Activated naive CD8-positive, alpha-beta T cell treated with anti-CD3 and anti-CD28 coated beads, Interleukin-2, amount 50 U/mL, for 16 hours (primary cell): ENCODE data around the gene CACNA2D1.

ENCODE experiments used
- DNase-seq: peaks from one replicate; pipeline ENCODE4 v3.0.0-alpha.2; 2020; ENCODE audit warnings: low read depth, low spot score

The CACNA2D1 gene

DNA sequence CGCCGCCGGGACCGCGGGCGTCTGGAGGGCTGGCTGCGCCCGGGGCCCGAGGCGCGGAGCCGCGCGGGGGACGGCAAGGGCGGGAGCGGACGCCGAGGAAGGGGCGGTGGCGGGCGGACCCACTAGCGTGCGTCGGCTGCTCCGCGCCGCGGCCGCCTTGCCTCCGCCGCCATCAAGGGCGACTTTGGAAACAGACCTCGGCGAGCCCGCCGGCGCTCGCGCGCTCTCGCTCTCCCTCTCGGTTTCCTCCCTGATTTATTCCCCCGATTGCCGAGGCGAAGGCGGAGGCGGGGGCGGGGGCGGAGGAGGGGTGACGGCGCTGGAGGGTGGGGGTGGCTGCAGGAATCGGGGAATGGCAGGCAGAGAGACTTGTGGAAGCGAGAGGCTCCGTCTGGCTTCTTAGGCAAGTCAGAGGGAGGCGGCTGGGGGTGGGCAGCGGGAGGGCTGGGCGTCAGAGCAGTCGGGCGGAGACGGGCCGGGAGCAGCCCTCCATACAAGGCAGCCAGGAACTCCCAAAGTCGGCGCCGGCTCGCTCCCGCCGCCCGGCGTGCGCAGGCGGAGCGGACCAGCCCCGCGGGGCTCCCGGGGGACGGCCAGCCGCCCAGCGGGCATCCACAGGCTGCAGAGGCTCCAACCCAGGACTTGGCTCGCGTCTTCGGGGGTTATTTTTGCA lies at the start of gene CACNA2D1:
Gene CACNA2D1, minus strand, starts transcription at position 231 of the 673 bp plus-strand sequence.
- DNase-seq = no peak

DNA sequence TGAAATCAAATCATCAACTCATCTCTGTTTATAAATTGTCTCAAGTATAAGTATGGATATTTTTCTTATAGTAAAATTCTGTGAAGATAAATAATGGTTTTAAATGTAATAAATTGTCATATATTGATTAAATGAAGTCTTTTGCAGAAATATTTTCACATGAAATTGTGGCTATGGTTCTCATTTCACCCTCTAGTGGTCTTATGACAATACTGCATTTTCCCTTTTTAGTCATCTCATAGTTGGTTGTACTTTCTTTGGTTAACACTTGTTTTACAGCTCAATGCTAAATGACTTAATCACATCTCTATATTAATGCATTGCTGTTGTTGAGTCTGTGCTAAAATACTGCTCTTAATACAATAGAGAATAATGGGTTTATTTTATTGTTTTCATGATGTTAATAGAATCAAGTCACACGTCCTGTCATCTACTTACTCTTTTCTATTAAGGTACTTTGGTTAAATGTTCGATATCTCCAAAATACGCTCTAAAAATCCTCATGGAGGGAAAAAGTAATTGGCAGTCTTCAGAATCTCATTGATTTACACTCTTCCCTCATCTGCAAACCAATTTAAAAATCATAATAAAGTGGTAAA lies 38.0 kb upstream of the CACNA2D1 start:
- DNase-seq = no peak

DNA sequence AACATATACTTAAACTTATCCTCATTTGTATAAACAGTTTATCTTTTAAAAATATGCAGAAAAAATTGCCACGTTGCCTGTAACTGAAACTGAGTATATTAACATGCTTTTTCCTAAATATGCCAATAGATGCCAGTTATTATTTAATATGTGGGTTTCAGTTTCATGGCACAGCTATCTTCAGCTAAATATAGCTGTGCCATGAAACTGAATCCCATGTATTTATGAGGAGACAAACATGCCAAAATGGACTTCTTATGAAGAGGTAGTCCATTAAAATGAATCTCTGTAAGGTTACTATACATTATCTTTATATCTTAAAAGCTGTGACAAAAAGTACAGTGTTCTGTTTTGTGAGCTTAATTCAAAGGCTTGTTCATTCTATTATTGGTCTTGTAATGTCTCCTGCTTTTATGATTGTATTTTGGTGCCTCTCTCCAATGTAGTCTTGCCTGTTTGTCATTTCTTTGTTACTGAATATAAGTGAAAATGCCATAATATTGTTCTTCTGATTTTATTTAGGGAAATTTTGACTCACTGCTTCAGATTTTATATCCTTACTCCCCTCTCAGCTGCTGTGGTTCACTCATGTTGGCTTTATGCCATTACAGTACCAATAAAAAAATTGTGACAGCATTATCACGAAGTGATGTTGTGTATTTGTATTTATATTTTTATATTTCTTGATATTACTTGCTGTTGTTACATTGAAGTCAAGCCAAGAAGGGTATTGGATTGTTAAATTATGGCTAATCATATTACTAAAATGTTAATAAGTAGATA lies 34.3 kb upstream of the CACNA2D1 start:
- no peak for DNase-seq

DNA sequence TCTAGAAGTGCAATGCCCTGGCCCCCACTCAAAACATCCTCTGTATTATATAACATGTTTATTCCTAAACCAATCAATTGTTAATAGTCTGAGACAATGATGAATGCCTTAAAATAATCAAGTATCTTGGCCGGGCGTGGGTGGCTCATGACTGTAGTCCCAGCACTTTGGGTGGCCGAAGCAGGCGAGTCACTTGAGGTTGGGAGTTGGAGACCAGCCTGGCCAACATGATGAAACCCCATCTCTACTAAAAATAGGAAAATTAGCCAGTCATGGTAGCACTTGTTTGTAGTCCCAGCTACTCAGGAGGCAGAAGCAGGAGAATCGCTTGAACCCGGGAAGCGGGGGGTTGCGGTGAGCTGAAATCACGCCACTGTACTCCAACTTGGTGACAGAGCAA lies 29.4 kb upstream of the CACNA2D1 start:
- no peak for DNase-seq

DNA sequence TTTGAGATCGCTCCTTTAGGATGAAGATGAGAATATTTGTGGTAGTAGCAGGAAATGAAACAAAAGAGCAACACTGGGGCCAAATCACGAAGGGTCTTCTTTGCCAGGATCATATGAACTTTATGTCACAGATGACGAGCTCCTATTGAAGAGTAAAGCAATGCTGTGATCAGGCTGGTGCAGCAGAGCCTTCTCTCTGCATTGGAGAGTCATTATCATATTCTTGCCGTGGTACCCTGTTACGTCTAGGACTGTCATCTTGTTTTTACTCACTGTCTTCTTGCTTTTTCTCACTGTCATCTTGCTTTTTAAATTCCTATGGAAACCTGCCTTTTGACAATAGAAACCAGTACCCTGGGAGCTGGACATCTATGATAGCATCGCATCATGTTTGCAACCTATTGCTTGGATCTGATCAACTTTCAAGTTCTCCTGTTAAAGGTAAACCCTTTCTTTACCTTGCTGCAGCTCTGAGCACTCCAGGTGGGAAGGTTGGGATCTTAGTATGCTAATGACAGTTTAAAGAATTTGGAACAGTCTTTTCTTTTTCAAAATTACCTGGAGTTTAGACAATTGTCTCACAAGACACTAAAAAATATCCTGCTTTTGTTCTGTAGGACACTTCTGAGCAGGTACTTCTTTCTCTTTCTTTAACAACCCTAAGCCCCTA lies 27.9 kb upstream of the CACNA2D1 start:
- DNase-seq = no peak

DNA sequence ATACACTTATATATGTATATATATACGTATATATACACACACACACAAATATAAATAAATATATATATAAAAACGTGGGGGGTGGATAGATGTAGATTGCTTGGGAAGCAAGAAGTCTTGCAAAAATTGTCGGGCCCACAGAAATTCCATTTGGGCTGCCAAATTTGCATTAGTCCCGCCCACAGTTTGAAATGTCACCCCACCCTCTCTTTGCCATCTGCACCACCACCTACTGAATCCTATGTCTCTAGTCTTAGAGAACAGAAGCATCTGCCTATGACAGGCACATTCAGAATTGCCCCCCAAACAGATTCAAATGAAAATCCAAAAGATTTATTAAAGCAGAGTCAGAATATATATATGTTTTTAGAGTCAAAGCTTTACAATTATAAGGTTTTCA lies 25.6 kb upstream of the CACNA2D1 start:
- DNase-seq = no peak

DNA sequence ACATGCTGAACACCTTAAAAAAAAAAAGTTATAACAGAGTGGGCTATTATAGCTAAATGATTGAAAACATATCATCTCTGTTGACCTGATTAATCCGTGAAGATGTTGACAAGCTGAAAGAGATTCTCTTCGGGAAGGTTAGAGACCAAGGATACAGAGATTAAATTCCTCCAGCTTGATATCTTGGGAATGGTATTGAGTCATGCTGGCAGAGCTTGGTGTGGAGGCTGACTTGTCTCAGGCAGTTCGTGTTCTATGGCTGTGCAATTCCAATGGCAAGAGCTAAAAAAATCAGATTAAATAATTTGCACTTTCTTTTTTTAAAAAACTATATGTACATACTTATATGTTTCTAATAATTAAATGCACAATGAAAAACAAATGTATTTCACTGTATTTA lies 24.9 kb upstream of the CACNA2D1 start:
- DNase-seq = no peak

DNA sequence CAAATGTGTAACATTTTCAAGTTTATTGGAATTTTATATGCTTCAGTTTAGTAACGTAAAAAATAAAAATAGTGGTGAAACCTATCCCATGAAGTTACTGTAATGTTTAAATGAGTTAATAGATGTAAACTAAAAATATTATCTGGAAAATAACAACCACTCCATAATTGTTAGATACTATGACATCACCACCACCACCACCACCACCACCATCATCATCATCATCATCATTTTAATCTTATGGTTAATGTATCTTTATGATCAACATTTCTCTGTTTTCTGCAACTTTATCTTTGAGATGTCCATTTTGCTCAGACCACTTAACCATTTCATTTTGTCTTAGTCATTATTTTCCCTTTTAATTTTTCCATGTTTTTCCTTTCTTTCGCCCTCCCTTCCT lies 23.4 kb upstream of the CACNA2D1 start:
- no peak for DNase-seq

DNA sequence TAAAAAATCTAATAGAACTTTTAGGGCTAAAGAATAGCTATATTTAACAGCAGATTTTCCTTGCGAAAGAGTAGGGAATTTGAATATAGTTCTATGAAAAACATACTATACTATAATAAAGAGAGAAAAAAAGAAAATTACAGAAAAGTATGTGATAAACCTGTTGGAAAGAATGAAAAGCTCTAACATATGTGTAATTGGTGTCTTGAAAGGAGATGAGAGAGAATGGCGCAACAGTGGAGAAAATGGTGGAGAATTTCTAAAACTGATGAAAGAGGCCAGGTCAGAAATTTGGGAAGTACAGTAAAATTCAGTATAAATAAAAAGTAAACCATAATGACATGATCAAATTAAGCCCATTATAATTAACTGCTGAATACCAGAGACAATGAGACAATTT lies 20.8 kb upstream of the CACNA2D1 start:
- DNase-seq = no peak

DNA sequence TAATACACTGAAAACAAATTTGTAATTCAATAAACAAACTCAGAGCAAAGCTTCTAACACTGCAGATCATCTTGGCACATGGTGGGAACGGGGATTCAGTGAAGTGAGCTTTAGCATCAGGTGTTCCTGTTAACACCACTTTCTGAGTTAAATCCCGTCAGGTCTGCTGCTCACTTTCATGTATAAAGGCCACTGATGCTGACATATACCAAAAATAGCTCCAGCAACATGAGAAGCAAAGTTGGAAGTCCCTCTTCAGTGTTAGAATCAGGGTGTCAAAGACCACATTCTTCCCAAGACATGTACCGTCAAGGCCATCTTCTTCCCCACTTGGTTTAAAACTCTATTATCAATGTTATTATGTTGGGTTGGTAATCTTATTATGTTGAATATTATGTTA lies 11.7 kb upstream of the CACNA2D1 start:
- DNase-seq = no peak

DNA sequence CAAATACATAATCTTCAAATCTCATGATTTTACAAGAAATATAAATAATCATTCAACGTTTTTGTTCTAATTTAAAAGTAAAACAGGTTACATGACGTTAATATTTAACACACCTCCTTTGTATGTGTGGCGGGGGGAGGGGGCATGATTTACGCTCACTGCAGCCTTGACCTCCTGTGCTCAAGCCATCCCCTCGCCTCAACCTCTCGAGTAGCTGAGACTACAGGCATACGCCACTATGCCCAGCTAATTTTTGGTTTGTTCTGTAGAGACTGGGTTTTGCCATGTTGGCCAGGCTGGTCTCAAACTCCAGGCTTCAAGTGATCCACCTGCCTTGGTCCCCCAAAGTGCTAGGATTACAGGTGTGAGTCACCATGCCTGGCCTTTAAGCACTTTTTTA lies 7.2 kb upstream of the CACNA2D1 start:
- no peak for DNase-seq

DNA sequence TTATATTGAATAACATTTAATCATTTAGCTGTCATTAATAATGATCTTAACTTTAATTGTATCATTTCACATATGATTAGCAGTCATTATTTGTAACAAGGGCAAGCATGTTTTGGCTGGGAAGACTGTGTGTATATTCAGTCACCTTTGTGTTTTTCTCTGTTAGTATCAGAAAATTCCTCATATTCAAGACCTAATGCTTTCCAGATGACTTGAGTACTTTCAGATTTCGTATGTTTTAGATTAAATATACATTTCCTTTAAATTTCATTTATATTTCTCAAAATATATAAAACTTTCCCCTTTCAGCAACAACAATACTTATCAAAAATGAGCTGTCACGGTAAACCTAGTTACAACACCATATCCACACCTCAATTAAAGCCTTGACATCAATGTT lies 6.3 kb upstream of the CACNA2D1 start:
- DNase-seq = no peak

DNA sequence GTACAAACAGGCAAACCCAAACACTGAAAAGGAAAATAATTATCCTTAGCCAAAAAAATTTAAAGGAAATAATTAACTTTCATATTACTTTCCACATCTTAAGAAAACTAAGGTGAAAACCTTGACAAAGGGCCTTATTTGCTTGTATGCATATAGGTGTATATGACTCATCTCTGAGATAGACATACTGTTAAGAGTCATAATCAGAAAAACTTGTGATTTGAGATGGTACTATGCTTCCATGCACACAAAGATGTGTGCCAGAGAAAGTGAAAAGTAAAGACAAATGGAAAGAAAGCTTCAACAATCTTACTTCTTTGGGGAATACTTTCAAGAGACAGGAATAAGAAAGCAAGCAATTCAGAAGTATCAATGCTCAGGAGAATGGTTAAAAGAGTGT lies 3.3 kb upstream of the CACNA2D1 start:
- DNase-seq = no peak

DNA sequence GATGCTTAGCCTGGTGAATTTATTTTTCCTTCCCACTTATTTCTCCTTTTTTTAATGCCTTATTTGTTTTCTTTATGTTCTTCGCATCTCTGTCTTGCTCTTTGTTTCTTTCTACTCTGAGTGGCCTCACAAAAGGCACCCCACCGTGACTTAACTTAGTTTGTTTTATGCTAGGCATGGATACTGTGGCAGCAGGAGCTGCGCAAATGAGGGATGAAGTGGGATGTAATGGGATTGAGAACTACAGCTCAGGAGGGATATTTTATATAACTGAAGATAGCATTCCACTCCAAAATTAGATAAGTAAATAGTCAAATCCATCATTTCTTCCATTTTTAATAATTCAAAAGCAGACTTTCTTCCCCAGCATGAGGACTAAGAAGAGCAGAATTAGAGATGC lies 1.7 kb upstream of the CACNA2D1 start:
- DNase-seq = no peak

DNA sequence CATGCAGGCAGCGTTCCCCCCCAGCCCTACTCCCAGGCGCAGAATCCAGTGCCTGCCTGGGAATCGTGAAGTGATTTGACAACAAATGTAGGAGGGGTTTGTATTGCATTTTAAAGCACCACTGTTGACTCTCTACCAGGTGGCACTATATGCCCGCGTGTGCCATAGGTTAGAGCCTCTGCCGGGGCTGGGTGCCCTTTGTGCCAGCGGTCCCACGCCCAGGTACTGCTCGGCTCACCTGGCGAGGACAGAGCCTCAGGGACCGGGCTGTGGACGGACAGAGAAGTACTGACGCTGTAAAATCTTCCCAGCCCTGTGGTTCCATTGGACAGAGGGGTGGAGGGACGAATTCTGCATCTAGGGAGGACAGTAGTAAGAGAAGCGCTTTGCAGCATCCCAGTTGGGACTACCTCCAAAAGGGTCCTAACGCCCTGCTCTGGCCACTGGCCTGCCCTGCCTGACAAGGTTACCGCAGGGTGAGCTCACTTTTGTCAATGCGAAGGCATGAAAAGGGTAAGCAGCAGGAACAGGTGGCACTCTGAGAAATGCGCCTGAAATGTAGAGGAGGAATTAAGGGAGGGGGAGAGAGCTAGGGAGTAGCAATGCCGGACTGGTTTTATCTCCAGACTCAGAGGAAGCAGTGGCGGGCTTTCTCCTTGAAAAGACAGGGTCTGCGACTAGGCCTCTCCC lies 788 bp upstream of the CACNA2D1 start:
- DNase-seq = no peak

DNA sequence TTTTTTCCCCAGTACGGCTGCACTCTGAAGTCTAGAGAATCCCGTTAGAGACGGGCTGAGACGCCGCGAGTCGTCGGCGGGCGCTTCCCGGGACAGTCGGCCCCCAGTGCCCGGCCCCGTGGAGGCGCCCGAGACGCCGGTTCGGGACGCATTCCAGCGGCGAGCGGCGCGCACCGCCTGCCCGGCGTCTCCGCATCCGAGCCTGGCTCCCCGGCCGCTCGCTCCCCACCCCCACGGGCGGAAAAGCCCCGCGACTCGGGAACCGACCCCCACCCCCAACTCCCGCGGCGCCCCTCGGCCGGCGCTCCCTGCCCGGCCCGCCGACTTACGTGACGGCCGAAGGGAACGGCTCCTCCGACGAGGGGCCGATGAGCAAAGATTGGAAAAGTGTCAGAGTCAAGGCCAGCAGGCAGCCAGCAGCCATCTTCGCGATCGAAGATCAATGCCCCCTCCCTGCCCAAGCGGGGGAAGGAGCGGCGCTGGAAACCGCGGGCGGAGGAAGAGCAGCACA lies 486 bp downstream of the CACNA2D1 start:
- DNase-seq = no peak

DNA sequence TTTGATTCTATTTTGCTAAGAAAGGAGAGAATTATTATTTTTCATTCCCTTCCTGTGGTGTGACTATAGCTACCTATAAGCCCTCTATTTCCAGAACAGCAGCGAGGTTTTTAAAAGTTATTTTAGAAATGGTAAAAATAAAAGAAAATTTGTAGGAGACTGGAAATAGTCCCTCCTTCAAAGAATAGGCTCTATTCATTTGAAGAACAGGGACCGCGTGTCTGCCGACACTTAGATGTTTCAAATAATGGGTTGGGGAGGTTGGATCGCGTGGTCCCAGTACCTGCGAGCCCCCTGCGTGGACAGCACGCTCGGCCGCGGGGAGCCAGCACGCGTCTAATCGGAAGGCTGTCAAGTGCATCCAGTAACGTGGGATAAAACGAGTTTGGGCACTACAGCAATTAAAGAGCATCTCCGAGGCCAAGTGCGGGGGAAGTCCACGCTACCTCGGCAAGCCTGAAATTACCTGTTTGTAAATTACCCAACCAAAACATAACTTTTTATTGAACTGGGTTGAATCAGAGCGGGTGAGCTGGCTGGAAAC lies 1.0 kb downstream of the CACNA2D1 start:
- DNase-seq = no peak

DNA sequence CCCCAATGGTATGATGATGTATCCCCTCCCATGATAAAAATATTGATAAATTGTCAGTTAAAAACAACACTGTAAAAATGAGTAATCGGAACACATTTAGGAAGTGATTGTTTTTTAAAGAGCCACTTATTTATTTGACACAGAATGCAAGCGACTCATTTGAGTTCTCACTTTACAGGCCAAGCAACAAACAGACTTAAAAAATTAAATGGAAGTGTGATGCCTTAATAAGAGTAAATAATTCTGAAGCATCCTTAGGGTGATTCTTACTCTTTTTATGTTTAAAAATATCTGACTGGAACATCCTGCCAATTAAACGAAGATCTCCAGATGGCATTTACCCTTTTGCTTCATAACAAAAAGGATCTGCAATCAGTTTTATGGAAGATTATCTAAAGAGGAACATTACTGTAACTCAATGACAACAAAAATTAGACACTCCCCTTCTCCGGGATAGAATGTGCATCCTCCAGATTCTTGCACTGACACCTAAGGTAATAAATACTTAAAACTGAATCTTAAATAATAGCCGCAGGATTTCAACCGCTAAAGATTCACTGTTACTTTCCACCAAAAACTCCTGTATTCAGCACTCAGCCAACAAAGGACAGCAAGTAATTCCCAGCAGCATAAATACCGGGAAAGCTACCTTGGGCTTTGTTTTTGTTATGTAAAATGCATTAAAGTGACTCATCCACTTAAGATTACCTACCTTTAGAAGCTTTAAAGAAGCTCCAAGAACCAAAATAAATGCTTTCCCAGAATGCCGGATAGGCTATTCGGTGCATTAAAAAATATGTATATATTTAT lies 1.7 kb downstream of the CACNA2D1 start:
- DNase-seq = no peak

DNA sequence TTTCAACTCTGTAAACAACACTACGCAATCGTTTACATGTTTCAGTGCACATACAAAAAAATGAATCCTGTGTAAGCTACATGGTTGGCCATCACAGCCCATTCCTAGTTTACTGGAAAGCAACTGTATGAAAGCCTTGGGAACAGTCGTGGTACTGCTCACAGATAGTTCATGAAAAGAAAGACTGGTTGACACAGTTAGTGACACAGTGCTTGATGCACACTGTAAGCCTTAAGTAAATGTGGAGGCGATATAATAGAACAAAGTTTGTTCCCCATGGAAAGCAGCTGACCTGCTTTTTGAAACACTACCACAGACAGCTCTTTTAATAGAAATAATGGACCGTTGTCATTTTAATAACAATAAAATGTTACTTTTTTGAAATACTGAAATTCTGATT lies 5.1 kb downstream of the CACNA2D1 start:
- no peak for DNase-seq

DNA sequence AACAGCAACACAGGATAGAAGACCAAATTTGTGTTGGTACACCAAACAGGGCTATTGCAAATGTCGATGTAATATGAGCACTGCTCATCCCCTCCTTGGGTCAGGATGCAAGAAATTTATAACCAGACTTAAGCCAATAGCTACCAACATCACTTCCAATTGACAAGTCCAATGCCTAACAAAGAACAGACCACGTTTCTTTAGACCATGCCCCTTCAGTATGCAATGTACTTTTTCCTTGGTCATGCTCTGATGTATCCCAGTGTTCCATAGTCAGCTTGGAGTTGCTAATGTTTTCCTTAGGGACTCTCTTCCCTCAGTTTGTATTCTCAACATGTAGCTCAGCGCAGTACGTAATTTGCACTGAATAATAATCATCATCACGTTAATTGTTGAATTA lies 7.8 kb downstream of the CACNA2D1 start:
- DNase-seq = no peak
